HFFc6 (cell line): ENCODE results near the gene DRD4. TPM values are rescaled to one million over a fixed set of nuclear protein-coding genes. Genes with fewer than 3 reads are reported as not detected.
A peak's percentile ranks its signal among the peaks of the same experiment; 100 is the strongest.

ENCODE experiments used
- DNase-seq: peaks from one replicate; pipeline ENCODE4 v3.0.0-alpha.2; 2018
- H3K27ac Mint-ChIP-seq: 2 replicates; pipeline ENCODE4 v1.8.0; 2020; ENCODE audit warnings: mild to moderate bottlenecking, mixed read lengths
- H3K27me3 Mint-ChIP-seq: 2 replicates; pipeline ENCODE4 v1.8.0; 2021; ENCODE audit warnings: mild to moderate bottlenecking, moderate library complexity, mixed read lengths; ENCODE audit not compliant: insufficient read depth
- H3K36me3 Mint-ChIP-seq: 2 replicates; pipeline ENCODE4 v1.8.0; 2021; ENCODE audit warnings: low read depth, mixed read lengths
- H3K4me1 Mint-ChIP-seq: 2 replicates; pipeline ENCODE4 v1.8.0; 2020; ENCODE audit warnings: low read depth, mixed read lengths
- H3K4me3 Mint-ChIP-seq: 2 replicates; pipeline ENCODE4 v1.8.0; 2020; ENCODE audit warnings: mild to moderate bottlenecking, moderate library complexity, mixed read lengths
- H3K9me3 Mint-ChIP-seq: 2 replicates; pipeline ENCODE4 v1.8.0; 2020; ENCODE audit warnings: mild to moderate bottlenecking, mixed read lengths
- CTCF ChIP-seq: fragments of 200-600 bp; sonication (generic); IDR thresholded peaks from 2 replicates; pipeline ENCODE4 v1.5.0; 2021; ENCODE audit warnings: antibody characterized with exemption, mild to moderate bottlenecking
- total RNA-seq, 6 experiments: library from RNA; stranded (reverse); fragmentation: NEBNext Ultra II Directional; extraction: Animal tissue kit (Norgen Biotek cat#: 25700); gene quantifications; 2 replicates in 1 of 6; 3 replicates in 5 of 6; pipeline ENCODE4 v1.2.3, GENCODE V29; 2021

The DRD4 gene
- total RNA-seq, 6 experiments from 2014 or later, result 0.14 to 0.61 (median 0.38) TPM

- Mint-ChIP-seq H3K9me3 (peaks cover 9% of the 10 kb centered on the region; the same call in 1 of the 2 replicates), H3K27ac (no peak overlapping the region), H3K36me3 (peaks cover 11% of the 10 kb centered on the region), H3K4me1 (peaks cover 29% of the 10 kb centered on the region), H3K27me3 (peaks cover 18% of the 10 kb centered on the region), H3K4me3 (no peak overlapping the region)
- DNase-seq, result no peak
- TF ChIP-seq CTCF, result no peak
Observed at GRCh38 chr11:625636-626268, 11.3 kb upstream of the DRD4 start.

GRCh38 chr11:626475-627307 lies 10.4 kb upstream of the DRD4 start, which contains the start of gene SCT:
TSS of gene SCT (minus strand) at chr11:627181. CDS start at chr11:627143, 38 bp downstream.
- peaks cover 29% of the 10 kb centered on the region for H3K4me1 Mint-ChIP-seq
- H3K27me3 Mint-ChIP-seq, result peaks cover 18% of the 10 kb centered on the region
- TF ChIP-seq CTCF, result no peak
- H3K36me3 Mint-ChIP-seq, result peaks cover 11% of the 10 kb centered on the region
- H3K27ac Mint-ChIP-seq, result no peak within 1 kb of the TSS; the same call in 1 of the 2 replicates
- peaks cover 9% of the 10 kb centered on the region; the same call in 1 of the 2 replicates for H3K9me3 Mint-ChIP-seq
- H3K4me3 Mint-ChIP-seq, result no peak within 1 kb of the TSS
- no peak for DNase-seq

- Mint-ChIP-seq H3K27me3 (peaks cover 18% of the 10 kb centered on the region), H3K9me3 (peaks cover 9% of the 10 kb centered on the region; the same call in 1 of the 2 replicates), H3K36me3 (peaks cover 11% of the 10 kb centered on the region), H3K4me1 (peaks cover 29% of the 10 kb centered on the region), H3K27ac (no peak overlapping the region), H3K4me3 (no peak overlapping the region)
- DNase-seq, result no peak
- TF ChIP-seq CTCF, result no peak
Observed at GRCh38 chr11:627308-627576, 9.8 kb upstream of the DRD4 start.

- no peak overlapping the region; the same call in 1 of the 2 replicates for H3K4me3 Mint-ChIP-seq
- peak overlapping the region; percentile 59 for H3K27ac Mint-ChIP-seq
- no peak for TF ChIP-seq CTCF
- DNase-seq, result no peak
- peaks cover 21% of the 10 kb centered on the region for H3K27me3 Mint-ChIP-seq
- peaks cover 29% of the 10 kb centered on the region for H3K4me1 Mint-ChIP-seq
- peaks cover 9% of the 10 kb centered on the region; the same call in 1 of the 2 replicates for H3K9me3 Mint-ChIP-seq
- peaks cover 11% of the 10 kb centered on the region for H3K36me3 Mint-ChIP-seq
Observed at GRCh38 chr11:628056-628455, 9.0 kb upstream of the DRD4 start.

GRCh38 chr11:629237-629583 lies 7.9 kb upstream of the DRD4 start:
- Mint-ChIP-seq H3K4me1 (peaks cover 22% of the 10 kb centered on the region), H3K36me3 (peaks cover 11% of the 10 kb centered on the region), H3K4me3 (no peak overlapping the region), H3K27me3 (peaks cover 17% of the 10 kb centered on the region), H3K27ac (no peak overlapping the region), H3K9me3 (peaks cover 9% of the 10 kb centered on the region; the same call in 1 of the 2 replicates)
- DNase-seq, result no peak
- no peak for TF ChIP-seq CTCF
